H54 (cell line): ENCODE measurements around the gene ISCA2.
"Not testable (repeated sequence)": the region's sequence is repeated elsewhere in the genome, so short reads cannot be mapped to it uniquely, and the experiment has no call there.

Source experiments
- DNase-seq: peaks from one replicate; pipeline ENCODE4 v3.0.0; 2011; ENCODE audit warnings: low spot score, mixed read lengths; ENCODE audit not compliant: insufficient read length
- FAIRE-seq: peaks from 3 replicates; lab custom pipeline; 2011; peaks lifted over from hg19 to GRCh38; lab: Jason Lieb, UNC
- POLR2A ChIP-seq: IDR thresholded peaks from 2 replicates; pipeline ENCODE4 v1.6.1; 2011; ENCODE audit warnings: low read depth, mild to moderate bottlenecking, low read length

The ISCA2 gene

DNA sequence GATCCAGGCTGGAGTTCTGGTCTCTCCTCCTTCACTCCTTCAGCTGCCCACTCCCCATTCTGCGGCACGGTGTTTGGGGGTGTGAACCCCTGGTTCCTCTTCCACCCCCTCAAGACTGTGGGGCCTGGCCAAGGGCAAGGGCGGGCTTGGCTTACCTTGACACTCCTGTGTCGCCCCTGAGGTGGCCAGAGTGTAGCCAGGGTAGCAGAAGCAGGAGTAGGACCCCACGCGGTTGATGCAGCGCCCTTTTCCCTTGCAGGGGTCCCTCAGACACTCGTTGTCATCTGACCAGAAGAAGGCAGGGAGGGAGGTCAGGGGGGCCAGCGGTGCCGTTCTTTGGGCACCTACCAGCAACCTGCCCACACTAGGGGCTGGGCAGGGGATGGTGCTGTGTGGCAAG lies 28.2 kb downstream of the ISCA2 start:
- no peak for TF ChIP-seq POLR2A
- no peak for FAIRE-seq
- DNase-seq = no peak

DNA sequence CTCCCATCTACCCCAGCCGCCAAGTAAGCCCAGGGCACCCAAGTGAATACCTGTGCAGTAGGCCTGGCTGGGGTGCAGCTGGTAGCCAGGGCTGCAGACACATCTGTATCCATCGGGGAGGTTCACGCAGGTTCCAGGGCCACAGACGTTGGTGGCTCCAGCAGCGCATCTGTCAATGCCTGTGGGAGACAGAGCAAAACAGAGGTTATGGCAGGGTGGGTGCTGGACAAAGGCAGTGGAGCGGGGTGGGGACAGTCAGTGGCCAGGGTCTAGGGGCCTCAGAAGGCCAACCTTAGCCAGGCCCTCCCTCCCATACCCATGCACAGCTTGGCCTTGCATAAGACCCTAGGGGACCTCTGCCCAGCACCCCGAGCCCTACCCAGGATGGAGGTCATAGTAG lies 29.2 kb downstream of the ISCA2 start:
- FAIRE-seq (no peak), DNase-seq (no peak)
- TF ChIP-seq POLR2A = no peak

DNA sequence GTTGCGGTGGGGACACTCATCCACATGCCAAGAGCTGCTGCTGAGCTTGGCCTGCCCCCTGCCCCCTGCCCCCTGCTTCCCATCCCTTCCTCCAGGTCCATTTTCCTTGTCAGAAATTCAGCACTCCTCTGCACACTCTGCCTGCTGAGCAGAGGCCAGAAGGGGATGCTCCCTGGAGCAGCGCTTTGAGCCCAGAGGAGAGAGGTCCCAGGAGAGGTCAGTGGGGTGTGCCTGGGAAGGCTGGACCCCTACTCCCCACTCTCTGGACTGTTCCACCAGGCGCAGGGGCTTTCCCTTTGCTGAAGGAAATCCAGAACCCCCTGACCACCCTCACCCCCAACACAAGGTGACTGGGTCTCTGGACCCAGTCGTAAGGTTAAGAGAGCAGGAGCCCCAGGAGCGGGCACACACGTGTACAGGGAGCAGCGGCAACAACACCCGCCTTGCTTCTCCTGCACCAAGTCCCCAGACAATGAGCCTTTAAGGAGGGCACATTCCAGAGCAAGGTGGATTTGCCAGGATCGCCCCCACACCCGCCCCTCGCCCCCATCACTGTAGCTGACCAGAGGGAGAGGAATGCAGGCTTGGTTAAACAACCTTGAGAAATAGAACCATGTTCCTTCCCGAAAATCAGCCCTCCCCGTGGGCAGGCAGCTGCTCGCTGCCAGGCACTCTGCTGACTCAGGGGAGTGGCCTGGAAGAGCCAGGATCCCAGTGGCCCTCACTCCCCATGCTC lies 30.7 kb downstream of the ISCA2 start:
- DNase-seq (no peak), FAIRE-seq (no peak)
- no peak for TF ChIP-seq POLR2A

DNA sequence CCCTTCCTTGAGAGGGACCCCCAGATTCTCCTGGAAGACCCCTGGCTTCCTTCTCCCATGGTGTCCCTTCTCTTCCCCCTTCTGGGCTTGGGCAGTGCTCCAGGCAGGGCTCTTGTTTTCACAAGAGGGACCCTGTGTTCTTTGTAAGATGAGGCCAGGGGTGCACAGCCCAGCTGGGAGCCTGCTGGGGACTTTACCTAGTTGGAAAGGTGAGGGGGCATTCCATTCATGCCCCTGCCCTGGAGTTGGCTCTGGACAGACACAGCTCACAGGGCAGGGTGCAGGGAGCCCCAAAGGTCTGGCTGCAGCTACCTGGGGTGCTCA lies 31.2 kb downstream of the ISCA2 start:
- no peak for TF ChIP-seq POLR2A
- FAIRE-seq (no peak), DNase-seq (no peak)

DNA sequence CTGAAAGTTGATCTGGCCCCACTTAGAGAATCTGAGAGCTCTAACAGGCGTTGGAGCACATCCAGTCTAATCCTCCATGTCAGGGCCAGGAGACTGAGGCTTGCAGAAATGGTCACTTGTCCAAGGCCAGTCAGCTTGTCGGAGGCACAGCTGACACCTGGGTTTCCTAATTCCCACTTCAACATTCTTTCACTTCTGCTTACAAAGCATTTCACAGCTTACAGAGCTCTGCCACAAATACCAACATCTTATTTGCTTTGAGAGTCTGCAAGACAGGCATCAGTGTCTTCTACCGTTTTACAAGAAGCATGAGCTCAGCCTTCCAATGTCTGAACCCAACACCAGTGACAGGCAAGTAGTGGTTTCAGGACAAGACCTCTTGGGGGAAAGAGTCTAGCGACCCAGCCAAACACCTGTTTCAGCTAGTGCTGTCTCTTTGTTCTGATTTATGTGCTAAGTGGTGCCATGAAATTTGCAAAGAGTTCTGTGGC lies 31.8 kb downstream of the ISCA2 start:
- DNase-seq (no peak), FAIRE-seq (no peak)
- TF ChIP-seq POLR2A = no peak

DNA sequence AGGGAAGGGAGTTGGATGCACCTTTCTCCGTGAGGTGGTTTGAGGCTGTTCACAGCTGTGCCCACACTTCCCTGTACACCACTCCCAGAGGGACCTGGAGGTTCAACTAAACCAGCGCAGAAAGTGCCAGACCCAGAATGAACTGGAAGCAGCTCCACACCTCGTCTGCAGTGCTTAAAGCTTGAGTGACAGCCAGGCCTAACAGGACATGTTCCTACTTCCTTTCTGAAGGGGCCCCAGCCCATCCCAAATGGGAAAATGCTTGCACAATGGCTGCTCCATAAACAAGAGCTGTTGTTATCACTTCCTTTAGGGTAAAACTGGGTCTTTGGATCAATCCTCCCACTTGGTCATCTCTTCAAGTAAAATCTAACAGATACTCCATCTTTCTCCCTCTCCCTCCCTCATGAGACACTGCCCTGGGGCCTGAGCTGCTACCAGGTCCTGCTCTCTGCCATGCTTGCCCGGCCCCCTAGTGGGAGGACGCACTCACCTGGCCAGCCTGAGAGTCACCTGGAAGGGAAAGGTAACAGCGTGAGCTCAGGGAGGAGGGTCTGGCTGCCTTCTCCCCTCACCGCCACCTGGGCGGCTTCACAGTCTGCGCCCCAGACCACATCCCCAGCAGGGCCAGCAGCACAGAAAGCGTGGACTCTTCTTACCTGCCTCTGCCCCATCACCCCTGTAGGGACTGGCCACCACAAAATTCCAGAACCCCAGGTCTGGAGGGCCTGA lies 33.5 kb downstream of the ISCA2 start:
- no peak for DNase-seq
- no peak for FAIRE-seq
- no peak for TF ChIP-seq POLR2A

DNA sequence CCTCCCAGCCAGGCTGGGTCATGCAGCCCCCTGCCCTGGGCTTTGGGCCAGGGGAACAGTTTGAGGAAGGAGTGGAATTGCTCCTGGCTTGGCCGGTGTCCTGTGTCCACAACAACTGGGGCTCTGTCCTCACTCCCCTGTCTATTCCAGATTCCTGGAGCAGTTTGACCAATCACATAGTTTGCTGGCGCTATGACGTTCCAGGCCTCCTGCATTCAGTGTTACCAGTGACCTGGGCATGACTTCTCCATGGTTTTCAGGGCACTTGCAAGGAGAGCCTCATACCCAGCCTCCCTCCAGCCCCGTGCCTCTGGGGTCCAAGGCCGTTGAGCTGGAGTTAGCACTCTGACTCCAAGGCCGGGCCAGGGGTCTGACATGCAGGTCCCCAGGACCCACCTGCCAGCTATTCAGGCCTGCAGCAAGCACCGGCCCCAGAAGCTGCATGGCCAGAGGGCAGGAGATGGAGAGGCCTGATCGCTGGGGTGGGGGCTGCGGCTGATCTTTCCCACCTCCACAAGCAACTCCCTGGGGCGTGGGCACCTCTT lies 34.2 kb downstream of the ISCA2 start:
- no peak for FAIRE-seq
- no peak for DNase-seq
- no peak for TF ChIP-seq POLR2A

DNA sequence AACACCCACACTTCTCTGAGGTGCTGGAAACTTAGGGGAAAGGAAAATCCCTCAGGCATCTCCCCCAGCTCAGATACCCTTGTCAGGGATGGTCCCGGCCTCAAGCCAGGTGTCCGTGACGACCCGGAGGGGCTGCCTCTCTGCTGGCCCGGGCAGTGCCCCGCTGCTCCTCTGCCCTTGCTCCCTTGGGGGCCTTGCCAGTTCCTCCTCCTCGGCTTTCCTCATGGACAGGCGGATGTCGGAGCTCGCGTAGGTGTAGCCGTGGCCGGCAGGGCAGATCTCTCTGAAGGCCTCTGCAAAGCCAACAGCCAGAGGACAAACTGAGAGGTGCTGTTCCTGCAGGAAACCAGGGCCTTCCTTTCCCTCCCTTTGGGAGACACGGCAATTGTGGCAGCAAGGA lies 34.8 kb downstream of the ISCA2 start:
- FAIRE-seq = no peak
- no peak for DNase-seq
- TF ChIP-seq POLR2A = no peak

DNA sequence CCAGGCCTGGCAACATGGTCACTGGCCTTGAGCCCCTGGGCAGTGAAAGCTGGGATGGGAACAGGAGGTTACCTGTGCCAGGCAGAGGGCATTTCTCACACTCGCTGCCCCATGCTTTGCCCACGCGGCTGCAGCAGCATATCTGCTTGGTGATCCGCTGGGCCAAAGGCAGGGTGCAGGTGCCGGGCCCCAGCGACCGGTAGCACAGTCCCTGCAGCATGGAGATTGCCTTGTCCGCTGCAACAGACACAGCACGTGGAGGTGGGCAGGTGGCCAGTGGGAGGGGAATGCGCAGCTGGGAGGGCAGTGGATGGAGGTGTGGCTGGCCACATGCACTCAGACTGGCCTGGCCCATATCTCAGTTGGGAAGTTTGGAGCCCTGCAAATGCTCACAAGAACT lies 35.3 kb downstream of the ISCA2 start:
- FAIRE-seq (no peak), DNase-seq (no peak)
- TF ChIP-seq POLR2A = no peak

DNA sequence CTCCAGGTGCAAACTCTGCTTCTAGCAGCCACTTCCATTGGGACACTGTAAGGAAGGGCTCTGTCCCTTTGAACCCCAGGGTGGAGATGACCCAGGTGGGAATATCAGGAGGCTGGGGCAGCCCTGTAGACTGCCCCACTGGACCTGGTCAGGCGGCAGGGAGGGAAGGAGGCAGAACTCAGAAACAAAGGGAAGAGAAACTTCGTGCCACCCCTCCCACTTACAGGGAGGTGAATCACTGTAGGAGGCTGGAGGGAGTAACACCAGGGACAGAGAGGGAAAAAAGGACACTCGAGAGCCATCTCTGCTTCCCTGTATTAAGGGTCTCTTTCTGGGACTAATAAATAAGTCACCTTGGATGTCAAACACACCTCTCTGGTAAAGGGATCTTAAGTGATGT lies 37.4 kb downstream of the ISCA2 start:
- TF ChIP-seq POLR2A = no peak
- no peak for DNase-seq
- no peak for FAIRE-seq

DNA sequence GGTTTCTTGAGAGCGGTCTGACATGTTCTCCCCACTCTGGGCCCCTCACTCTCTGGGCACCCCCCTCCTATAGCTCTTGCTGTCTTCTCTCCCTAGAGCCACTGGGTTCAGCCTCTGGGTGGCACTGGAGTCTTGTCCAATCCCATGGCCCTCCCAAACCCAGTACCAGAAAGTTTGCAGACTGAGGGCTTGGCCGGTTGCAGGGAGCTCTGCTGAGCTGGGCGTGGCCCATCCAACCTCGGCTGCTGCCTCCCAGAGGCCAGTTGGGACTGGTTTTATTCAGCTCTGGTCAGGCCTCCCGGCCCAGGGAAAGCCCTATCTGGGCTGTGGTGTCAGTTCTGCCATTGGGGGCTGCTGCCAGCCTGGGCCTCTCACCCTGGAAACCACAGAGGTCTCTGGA lies 37.9 kb downstream of the ISCA2 start:
- peak; percentile 30 for FAIRE-seq
- TF ChIP-seq POLR2A = no peak
- DNase-seq = peak; percentile 39

DNA sequence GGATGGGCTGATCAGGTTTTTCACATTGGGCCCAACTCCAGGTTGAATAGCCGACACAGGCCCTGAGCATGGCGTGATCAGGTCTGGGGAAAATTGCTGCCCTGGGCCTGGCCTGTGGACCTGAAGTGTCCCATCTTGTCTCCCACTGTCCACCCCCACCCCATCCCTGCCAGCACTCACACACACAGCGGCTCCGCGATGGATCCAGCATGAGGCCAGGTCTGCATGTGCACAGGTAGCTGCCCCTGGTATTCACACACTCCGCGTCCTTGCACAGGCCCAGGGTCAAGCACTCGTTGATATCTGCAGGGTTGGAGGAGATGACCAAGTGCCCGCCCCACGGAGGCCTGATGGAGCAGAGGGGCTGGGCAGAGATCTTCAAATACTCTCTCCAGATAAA lies 38.7 kb downstream of the ISCA2 start:
- no peak for TF ChIP-seq POLR2A
- no peak for DNase-seq
- FAIRE-seq = no peak

DNA sequence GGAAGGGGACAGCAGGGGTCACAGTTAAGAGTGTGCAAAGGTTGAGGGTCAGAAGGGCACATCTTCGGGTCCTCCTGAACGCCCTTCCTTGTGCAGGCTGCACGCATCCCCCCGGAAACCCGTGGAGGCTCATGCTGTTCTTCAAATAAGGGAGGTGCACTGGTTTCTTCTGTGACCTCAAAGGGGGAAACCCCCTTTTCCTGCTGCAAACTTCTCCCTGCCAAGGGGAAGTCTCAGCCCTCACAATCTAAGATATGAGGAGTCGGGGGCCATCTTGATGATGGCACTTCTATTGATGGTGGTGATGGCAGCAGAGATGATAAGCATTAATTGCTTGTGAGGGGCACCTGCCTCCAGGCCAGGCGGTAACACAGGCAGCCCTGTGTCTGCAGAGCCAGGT lies 40.0 kb downstream of the ISCA2 start:
- no peak for FAIRE-seq
- no peak for DNase-seq
- TF ChIP-seq POLR2A = no peak

DNA sequence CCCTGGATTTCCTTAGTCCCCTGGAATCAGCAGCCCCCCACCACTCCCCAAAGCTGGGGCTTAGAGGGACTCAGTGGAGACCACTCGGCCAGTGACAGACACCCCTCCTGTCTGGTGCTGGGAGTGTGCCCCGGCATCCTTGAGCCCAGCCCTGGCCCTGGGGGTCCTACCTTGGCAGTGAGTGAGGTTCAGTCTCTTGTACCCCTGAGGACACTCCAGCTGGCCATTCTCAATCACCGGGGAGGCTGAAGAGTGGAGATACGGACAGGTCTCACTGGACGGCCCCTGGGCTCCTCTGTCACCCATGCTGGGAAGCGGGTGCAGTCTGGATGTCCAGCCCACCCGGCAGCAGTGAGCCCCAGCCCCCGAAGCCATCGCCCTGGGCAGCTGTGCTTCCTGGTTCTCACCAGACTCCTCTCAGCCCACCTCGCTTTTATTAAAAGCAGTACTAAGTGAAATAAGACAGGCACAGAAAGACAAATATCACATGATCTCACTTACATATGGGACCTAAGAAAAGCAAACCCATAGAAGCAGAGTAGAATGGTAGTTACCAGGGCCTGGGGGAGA lies 42.3 kb downstream of the ISCA2 start:
- TF ChIP-seq POLR2A = no peak
- no peak for DNase-seq

DNA sequence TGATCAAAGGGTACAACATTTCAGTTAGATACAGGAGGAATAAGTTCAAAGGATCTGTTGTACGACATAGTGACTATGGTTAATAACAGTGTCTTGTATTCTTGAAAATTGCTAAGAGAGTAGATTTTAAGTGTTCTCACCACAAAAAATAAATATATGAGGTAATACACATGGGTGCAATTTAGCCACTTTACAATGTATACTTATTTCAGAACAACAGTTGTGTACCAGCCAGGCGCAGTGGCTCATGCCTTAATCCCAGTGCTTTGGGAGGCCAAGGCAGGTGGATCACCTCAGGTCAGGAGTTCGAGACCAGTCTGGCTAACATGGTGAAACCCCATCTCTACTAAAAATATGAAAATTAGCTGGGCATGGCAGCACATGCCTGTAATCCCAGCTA lies 42.8 kb downstream of the ISCA2 start:
- DNase-seq, FAIRE-seq: not testable (repeated sequence)

More for the DNA sequence above, 42.3 kb downstream of the ISCA2 start:
- FAIRE-seq = no peak
